ENCODE data around the gene DKC1. TPM values are rescaled to one million over a fixed set of nuclear protein-coding genes. Genes with fewer than 3 reads are reported as not detected.
"Not testable (repeated sequence)": the region's sequence is repeated elsewhere in the genome, so short reads cannot be mapped to it uniquely, and the experiment has no call there.

DKC1 gene
- polyA plus RNA-seq, 1 experiment = 31.5 TPM

- no peak for DNase-seq (ENCODE audit: low read depth)
Measured at GRCh38 chrX:154818916-154819770, 56.5 kb downstream of the DKC1 start.

GRCh38 chrX:154819771-154820341, 57.2 kb downstream of the DKC1 start:
- no peak for DNase-seq (ENCODE audit: low read depth)
- POLR2A ChIA-PET = no interaction called here
- H3K36me3 ChIP-seq (ENCODE audit: control insufficient read depth, insufficient read depth, low read length) = no peaks in the 10 kb centered on the region
- CTCF ChIA-PET = no interaction called here
- no peak for TF ChIP-seq CTCF (IDR thresholded peaks at IDR 0.05; ENCODE audit: insufficient read depth, low read depth, low read length)
- H3K27me3 ChIP-seq (ENCODE audit: control insufficient read depth, insufficient read depth, low read length) = 0 out of 2 replicates have a peak, but pooled peaks cover 1% of the 10 kb centered on the region
- no peak overlapping the region for H3K4me3 ChIP-seq (ENCODE audit: low read depth, low read length)

More at GRCh38 chrX:154818916-154819770, 56.5 kb downstream of the DKC1 start:
- POLR2A ChIA-PET = no interaction called here
- CTCF ChIA-PET = no interaction called here
- H3K4me3 ChIP-seq (ENCODE audit: low read depth, low read length) = no peak overlapping the region
- H3K36me3 ChIP-seq (ENCODE audit: control insufficient read depth, insufficient read depth, low read length) = no peaks in the 10 kb centered on the region
- TF ChIP-seq CTCF (IDR thresholded peaks at IDR 0.05; ENCODE audit: insufficient read depth, low read depth, low read length) = no peak
- H3K27me3 ChIP-seq (ENCODE audit: control insufficient read depth, insufficient read depth, low read length) = 0 out of 2 replicates have a peak, but pooled peaks cover 1% of the 10 kb centered on the region

GRCh38 chrX:154821523-154821922, 58.9 kb downstream of the DKC1 start:
- H3K27me3 ChIP-seq (ENCODE audit: control insufficient read depth, insufficient read depth, low read length) = 0 out of 2 replicates have a peak, but pooled peaks cover 1% of the 10 kb centered on the region
- H3K4me3 ChIP-seq (ENCODE audit: low read depth, low read length) = no peak overlapping the region
- no peak for DNase-seq (ENCODE audit: low read depth)
- ChIA-PET CTCF (no interaction called here), POLR2A (no interaction called here)
- TF ChIP-seq CTCF (IDR thresholded peaks at IDR 0.05; ENCODE audit: insufficient read depth, low read depth, low read length) = no peak
- no peaks in the 10 kb centered on the region for H3K36me3 ChIP-seq (ENCODE audit: control insufficient read depth, insufficient read depth, low read length)

GRCh38 chrX:154822029-154822428, 59.4 kb downstream of the DKC1 start:
- ChIA-PET CTCF (no interaction called here), POLR2A (no interaction called here)
- H3K27me3 ChIP-seq (ENCODE audit: control insufficient read depth, insufficient read depth, low read length) = 0 out of 2 replicates have a peak, but pooled peaks cover 1% of the 10 kb centered on the region
- no peak for DNase-seq (ENCODE audit: low read depth)
- no peak overlapping the region for H3K4me3 ChIP-seq (ENCODE audit: low read depth, low read length)
- no peaks in the 10 kb centered on the region for H3K36me3 ChIP-seq (ENCODE audit: control insufficient read depth, insufficient read depth, low read length)
- TF ChIP-seq CTCF (IDR thresholded peaks at IDR 0.05; ENCODE audit: insufficient read depth, low read depth, low read length) = no peak

- no peak for DNase-seq (ENCODE audit: low read depth)
- CTCF ChIA-PET = interaction anchor here (0.6 kb wide), 1 partner anchor 37 kb away, joined by 3 read pairs; no protein-coding TSS in a partner anchor
- Histone ChIP-seq H3K27me3 (ENCODE audit: control insufficient read depth, insufficient read depth, low read length) (peaks cover 1% of the 10 kb centered on the region; the same call in 1 of the 2 replicates), H3K4me3 (ENCODE audit: low read depth, low read length) (no peak overlapping the region), H3K36me3 (ENCODE audit: control insufficient read depth, insufficient read depth, low read length) (no peaks in the 10 kb centered on the region)
- TF ChIP-seq CTCF (IDR thresholded peaks at IDR 0.05; ENCODE audit: insufficient read depth, low read depth, low read length) = no peak
- POLR2A ChIA-PET = no interaction called here
Measured at GRCh38 chrX:154824638-154825037, 62.0 kb downstream of the DKC1 start.

GRCh38 chrX:154825586-154825985, 62.9 kb downstream of the DKC1 start:
- CTCF ChIA-PET; H3K4me3 ChIP-seq (ENCODE audit: low read depth, low read length); H3K27me3 ChIP-seq (ENCODE audit: control insufficient read depth, insufficient read depth, low read length); H3K36me3 ChIP-seq (ENCODE audit: control insufficient read depth, insufficient read depth, low read length); DNase-seq (ENCODE audit: low read depth); POLR2A ChIA-PET: not testable (repeated sequence)
